ENCODE results near the gene SPOCK2. TPM values are rescaled to one million over a fixed set of nuclear protein-coding genes. Genes with fewer than 3 reads are reported as not detected.

SPOCK2 gene
- total and polyA plus RNA-seq, 2 of the 4 experiments (the other 2 are of a cell fraction) = 0.02 TPM; not detected in 1

DNA sequence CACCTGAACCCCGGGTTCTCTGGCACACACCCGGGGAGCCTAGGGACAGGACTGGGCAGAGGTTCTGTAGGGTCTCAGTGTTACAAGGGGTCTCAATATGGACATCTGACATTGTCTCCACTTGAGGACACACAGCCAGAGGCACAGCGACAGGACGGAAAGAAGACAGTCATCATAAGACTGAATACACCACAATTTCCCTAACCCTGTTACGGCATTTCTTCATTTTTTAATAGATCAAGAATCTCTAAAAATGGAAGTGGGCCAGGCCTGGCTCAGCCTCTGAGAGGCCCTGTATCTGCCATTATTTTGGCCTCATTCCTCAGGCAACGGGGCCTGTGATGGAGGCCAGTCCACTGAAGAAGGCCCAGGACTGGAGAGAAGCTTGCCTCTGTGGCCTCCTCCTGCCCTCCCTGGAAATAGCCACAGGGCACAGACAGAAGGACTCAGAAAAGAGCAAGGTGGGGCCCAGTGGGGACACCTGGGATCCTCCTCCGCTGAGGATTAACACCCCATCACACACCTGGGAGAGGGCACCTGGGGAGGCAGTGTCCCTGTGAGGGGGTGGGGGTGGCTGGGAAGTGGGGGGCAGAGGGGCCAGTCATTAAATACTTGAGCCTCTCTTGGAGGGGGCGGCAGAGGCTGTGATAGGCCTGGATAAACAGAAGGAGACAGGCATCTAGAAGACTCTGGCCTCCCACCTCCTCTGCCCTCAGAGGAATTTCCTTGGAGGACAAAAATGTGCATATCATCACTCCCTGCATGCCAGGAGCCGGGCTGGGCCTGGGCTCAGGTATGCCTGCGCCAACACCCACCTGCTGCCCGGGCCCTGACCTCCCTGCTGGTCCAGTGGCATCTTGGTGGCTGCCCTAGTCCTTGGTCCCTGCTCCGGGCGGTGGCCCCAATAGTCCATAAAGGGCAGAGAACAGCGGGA is 8.0 kb downstream of the SPOCK2 start:
- ChIA-PET POLR2A (ENCODE audit: unreplicated experiment) (no interaction called here), CTCF (no interaction called here)
- H3K23ac ChIP-seq (ENCODE audit: low read depth, low read length) = no peak overlapping the region
- TF ChIP-seq BHLHE40 (IDR thresholded peaks at IDR 0.05; ENCODE audit: low read depth, low read length) (no peak), NFE2L2 (IDR thresholded peaks at IDR 0.05; ENCODE audit: low read depth, low read length) (no peak), RFX5 (IDR thresholded peaks at IDR 0.05; ENCODE audit: low read depth, low read length) (no peak), MXI1 (IDR thresholded peaks at IDR 0.05; ENCODE audit: borderline replicate concordance, low read depth, low read length) (no peak), FOS (IDR thresholded peaks at IDR 0.05; ENCODE audit: low read depth, low read length) (no peak), CEBPB (IDR thresholded peaks at IDR 0.05; ENCODE audit: low read depth, low read length) (no peak), CHD1 (IDR thresholded peaks at IDR 0.05; ENCODE audit: low read depth, low read length) (no peak), RAD21 (IDR thresholded peaks at IDR 0.05; ENCODE audit: low read length) (no peak), MAZ (IDR thresholded peaks at IDR 0.05; ENCODE audit: borderline replicate concordance, low read depth, low read length) (no peak), RCOR1 (IDR thresholded peaks at IDR 0.05; ENCODE audit: insufficient replicate concordance, low read length) (no peak)
- TF ChIP-seq, protein P1, sequence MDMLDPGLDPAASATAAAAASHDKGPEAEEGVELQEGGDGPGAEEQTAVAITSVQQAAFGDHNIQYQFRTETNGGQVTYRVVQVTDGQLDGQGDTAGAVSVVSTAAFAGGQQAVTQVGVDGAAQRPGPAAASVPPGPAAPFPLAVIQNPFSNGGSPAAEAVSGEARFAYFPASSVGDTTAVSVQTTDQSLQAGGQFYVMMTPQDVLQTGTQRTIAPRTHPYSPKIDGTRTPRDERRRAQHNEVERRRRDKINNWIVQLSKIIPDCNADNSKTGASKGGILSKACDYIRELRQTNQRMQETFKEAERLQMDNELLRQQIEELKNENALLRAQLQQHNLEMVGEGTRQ (IDR thresholded peaks at IDR 0.05; ENCODE audit: low read depth, low read length) = no peak
- TF ChIP-seq, protein P2, sequence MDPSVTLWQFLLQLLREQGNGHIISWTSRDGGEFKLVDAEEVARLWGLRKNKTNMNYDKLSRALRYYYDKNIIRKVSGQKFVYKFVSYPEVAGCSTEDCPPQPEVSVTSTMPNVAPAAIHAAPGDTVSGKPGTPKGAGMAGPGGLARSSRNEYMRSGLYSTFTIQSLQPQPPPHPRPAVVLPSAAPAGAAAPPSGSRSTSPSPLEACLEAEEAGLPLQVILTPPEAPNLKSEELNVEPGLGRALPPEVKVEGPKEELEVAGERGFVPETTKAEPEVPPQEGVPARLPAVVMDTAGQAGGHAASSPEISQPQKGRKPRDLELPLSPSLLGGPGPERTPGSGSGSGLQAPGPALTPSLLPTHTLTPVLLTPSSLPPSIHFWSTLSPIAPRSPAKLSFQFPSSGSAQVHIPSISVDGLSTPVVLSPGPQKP (IDR thresholded peaks at IDR 0.05; ENCODE audit: borderline replicate concordance, low read depth, low read length) = no peak
- TF ChIP-seq, protein P3, sequence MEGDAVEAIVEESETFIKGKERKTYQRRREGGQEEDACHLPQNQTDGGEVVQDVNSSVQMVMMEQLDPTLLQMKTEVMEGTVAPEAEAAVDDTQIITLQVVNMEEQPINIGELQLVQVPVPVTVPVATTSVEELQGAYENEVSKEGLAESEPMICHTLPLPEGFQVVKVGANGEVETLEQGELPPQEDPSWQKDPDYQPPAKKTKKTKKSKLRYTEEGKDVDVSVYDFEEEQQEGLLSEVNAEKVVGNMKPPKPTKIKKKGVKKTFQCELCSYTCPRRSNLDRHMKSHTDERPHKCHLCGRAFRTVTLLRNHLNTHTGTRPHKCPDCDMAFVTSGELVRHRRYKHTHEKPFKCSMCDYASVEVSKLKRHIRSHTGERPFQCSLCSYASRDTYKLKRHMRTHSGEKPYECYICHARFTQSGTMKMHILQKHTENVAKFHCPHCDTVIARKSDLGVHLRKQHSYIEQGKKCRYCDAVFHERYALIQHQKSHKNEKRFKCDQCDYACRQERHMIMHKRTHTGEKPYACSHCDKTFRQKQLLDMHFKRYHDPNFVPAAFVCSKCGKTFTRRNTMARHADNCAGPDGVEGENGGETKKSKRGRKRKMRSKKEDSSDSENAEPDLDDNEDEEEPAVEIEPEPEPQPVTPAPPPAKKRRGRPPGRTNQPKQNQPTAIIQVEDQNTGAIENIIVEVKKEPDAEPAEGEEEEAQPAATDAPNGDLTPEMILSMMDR (conservative IDR thresholded peaks at IDR 0.05; ENCODE audit: low read depth, low read length) = no peak
- 73% methylated on average over 3 of the region's 14 CpGs; no CpG with 5 or more reads in 1 of the 2 experiments for WGBS, 2 experiments (ENCODE audit: extremely low coverage in 2 of 2, insufficient read length in 1 of 2)
- in situ Hi-C loops (cut with MboI; ENCODE audit: low sequenced_read_pairs) (no loop called here), intact Hi-C loops (cut with micrococcal nuclease) (no loop called here), dilution Hi-C loops (cut with HindIII; ENCODE audit: low sequenced_read_pairs, unreplicated experiment) (no loop called here)
- no peak overlapping the region for H3K4me3 ChIP-seq (ENCODE audit: insufficient read depth, low read depth, low read length)
- no peak overlapping the region for H2BK5ac ChIP-seq (ENCODE audit: low read depth, low read length, poor library complexity, severe bottlenecking)
- no peaks in the 10 kb centered on the region for H4K20me1 ChIP-seq (ENCODE audit: insufficient read depth, low read length)
- H4K8ac ChIP-seq (ENCODE audit: low read depth in 2 of 2, low read length in 2 of 2) = no peak overlapping the region
- H3K27me3 ChIP-seq (ENCODE audit: control insufficient read depth, insufficient read depth, low read length) = peaks cover 56% of the 10 kb centered on the region
- no peak overlapping the region for H2AK5ac ChIP-seq (ENCODE audit: low read depth, low read length)
- no peak overlapping the region for H2BK120ac ChIP-seq (ENCODE audit: low read depth, low read length)
- no peaks in the 10 kb centered on the region for H3K9me3 ChIP-seq (ENCODE audit: control insufficient read depth, insufficient read depth, low read length)
- DNase-seq (no peak), ATAC-seq (ENCODE audit: low read depth) (peak; percentile 37; the same call in 1 of the 2 replicates)
- no TSS peak for BruUV-seq (replicated peaks)
- no peak overlapping the region for H3K56ac ChIP-seq (ENCODE audit: extremely low read depth, insufficient read depth, low read length)
- no peaks in the 10 kb centered on the region for H3K36me3 ChIP-seq (ENCODE audit: control insufficient read depth, insufficient read depth, low read length)
- no peaks in the 10 kb centered on the region for H3K4me1 ChIP-seq (ENCODE audit: control insufficient read depth, insufficient read depth, low read length)
- no peak overlapping the region for H2BK20ac ChIP-seq (ENCODE audit: low read depth, low read length)
- no peak overlapping the region for H3K4me2 ChIP-seq (ENCODE audit: low read depth, low read length)
- no peak overlapping the region for H3K18ac ChIP-seq (ENCODE audit: low read depth, low read length)
- H4K91ac ChIP-seq (ENCODE audit: insufficient read depth, low read depth, low read length) = no peak overlapping the region
- H3K9ac ChIP-seq (ENCODE audit: low read depth, low read length) = no peak overlapping the region
- no peak overlapping the region for H3K14ac ChIP-seq (replicated peaks; ENCODE audit: low read depth, low read length)
- H3K9me1 ChIP-seq (ENCODE audit: insufficient read depth, low read length) = no peaks in the 10 kb centered on the region
- H2AK9ac ChIP-seq (replicated peaks; ENCODE audit: low read depth, low read length, poor library complexity) = no peak overlapping the region
- no peak overlapping the region for H2AFZ ChIP-seq (replicated peaks; ENCODE audit: low read length, poor library complexity)
- H3K27ac ChIP-seq (ENCODE audit: insufficient read depth, low read length) = no peak overlapping the region
- no peak overlapping the region for H4K5ac ChIP-seq (ENCODE audit: low read depth, low read length)
- H2BK15ac ChIP-seq (ENCODE audit: low read depth, low read length) = no peak overlapping the region
- H3K4ac ChIP-seq (ENCODE audit: low read depth, low read length) = no peak overlapping the region
- H3K79me1 ChIP-seq (ENCODE audit: low read depth in 1 of 2, low read length in 2 of 2) = no peaks in the 10 kb centered on the region
